Osteocyte (in vitro differentiated cells): ENCODE data around the gene CXCL14. TPM values are rescaled to one million over a fixed set of nuclear protein-coding genes. Genes with fewer than 3 reads are reported as not detected.
A peak's percentile ranks its signal among the peaks of the same experiment; 100 is the strongest.

Experiments used
- DNase-seq: peaks from one replicate; pipeline ENCODE4 v3.0.0; 2021; ENCODE audit warnings: mixed read lengths; ENCODE audit not compliant: unreplicated experiment; ENCODE audit errors: extremely low spot score
- H3K27ac Mint-ChIP-seq: one replicate; pipeline ENCODE4 v1.8.0; 2021; ENCODE audit warnings: mild to moderate bottlenecking, mixed read lengths; ENCODE audit not compliant: unreplicated experiment
- H3K27me3 Mint-ChIP-seq: one replicate; pipeline ENCODE4 v1.8.0; 2021; ENCODE audit warnings: mixed read lengths; ENCODE audit not compliant: unreplicated experiment
- H3K36me3 Mint-ChIP-seq: one replicate; pipeline ENCODE4 v1.8.0; 2021; ENCODE audit warnings: mixed read lengths; ENCODE audit not compliant: unreplicated experiment
- H3K4me1 Mint-ChIP-seq: one replicate; pipeline ENCODE4 v1.8.0; 2021; ENCODE audit warnings: mixed read lengths; ENCODE audit not compliant: unreplicated experiment
- H3K4me3 Mint-ChIP-seq: one replicate; pipeline ENCODE4 v1.8.0; 2021; ENCODE audit warnings: mild to moderate bottlenecking, moderate library complexity, mixed read lengths; ENCODE audit not compliant: unreplicated experiment
- H3K9me3 Mint-ChIP-seq: one replicate; pipeline ENCODE4 v1.8.0; 2021; ENCODE audit warnings: mixed read lengths; ENCODE audit not compliant: unreplicated experiment
- CTCF ChIP-seq: fragments of 200-600 bp; sonication (generic); IDR thresholded peaks from 2 replicates; pipeline ENCODE4 v1.5.0; 2021; ENCODE audit warnings: antibody characterized with exemption, mild to moderate bottlenecking, moderate library complexity
- total RNA-seq: library from RNA; stranded (reverse); gene quantifications from 2 replicates; pipeline ENCODE4 v1.2.1, GENCODE V29; 2021

CXCL14 gene
- total RNA-seq, 1 donor from 2014 or later: 0.16 TPM

- Mint-ChIP-seq H3K27me3 (peaks cover 34% of the 10 kb centered on the region), H3K36me3 (no peaks in the 10 kb centered on the region), H3K27ac (no peak overlapping the region), H3K4me3 (no peak overlapping the region), H3K4me1 (no peaks in the 10 kb centered on the region), H3K9me3 (no peaks in the 10 kb centered on the region)
- peak; percentile 27 for DNase-seq
- no peak for TF ChIP-seq CTCF
Observed at GRCh38 chr5:135596788-135597187, 18.0 kb upstream of the CXCL14 start.

- H3K4me1 Mint-ChIP-seq: no peaks in the 10 kb centered on the region
- DNase-seq: peak; percentile 8
- no peaks in the 10 kb centered on the region for H3K9me3 Mint-ChIP-seq
- H3K36me3 Mint-ChIP-seq: no peaks in the 10 kb centered on the region
- TF ChIP-seq CTCF: no peak
- no peak overlapping the region for H3K4me3 Mint-ChIP-seq
- peaks cover 30% of the 10 kb centered on the region for H3K27me3 Mint-ChIP-seq
- H3K27ac Mint-ChIP-seq: no peak overlapping the region
Observed at GRCh38 chr5:135596157-135596763, 17.5 kb upstream of the CXCL14 start.

- Mint-ChIP-seq H3K4me3 (no peak overlapping the region), H3K9me3 (no peaks in the 10 kb centered on the region), H3K4me1 (no peaks in the 10 kb centered on the region), H3K36me3 (no peaks in the 10 kb centered on the region), H3K27ac (no peak overlapping the region), H3K27me3 (peaks cover 30% of the 10 kb centered on the region)
- no peak for TF ChIP-seq CTCF
- DNase-seq: peak; percentile 56
Observed at GRCh38 chr5:135594416-135594960, 15.7 kb upstream of the CXCL14 start.

GRCh38 chr5:135593886-135594285 lies 15.1 kb upstream of the CXCL14 start:
- no peak overlapping the region for H3K4me3 Mint-ChIP-seq
- H3K27ac Mint-ChIP-seq: no peak overlapping the region
- TF ChIP-seq CTCF: no peak
- DNase-seq: peak; percentile 0
- no peaks in the 10 kb centered on the region for H3K36me3 Mint-ChIP-seq
- H3K27me3 Mint-ChIP-seq: peaks cover 30% of the 10 kb centered on the region
- H3K9me3 Mint-ChIP-seq: no peaks in the 10 kb centered on the region
- H3K4me1 Mint-ChIP-seq: no peaks in the 10 kb centered on the region

- DNase-seq: no peak
- no peaks in the 10 kb centered on the region for H3K9me3 Mint-ChIP-seq
- TF ChIP-seq CTCF: no peak
- no peak overlapping the region for H3K27ac Mint-ChIP-seq
- H3K27me3 Mint-ChIP-seq: peaks cover 30% of the 10 kb centered on the region
- no peak overlapping the region for H3K4me3 Mint-ChIP-seq
- H3K36me3 Mint-ChIP-seq: no peaks in the 10 kb centered on the region
- H3K4me1 Mint-ChIP-seq: no peaks in the 10 kb centered on the region
Observed at GRCh38 chr5:135593141-135593540, 14.3 kb upstream of the CXCL14 start.
